NOMO-1 treated with dmso at 0.1 percent for 144 hours (cell line): ENCODE data around the gene CREG1.

Experiments
- DNase-seq: peaks from one replicate; lab custom pipeline; 2025; ENCODE audit not compliant: unreplicated experiment; lab: John Stamatoyannopoulos, UW

CREG1 gene

GRCh38 chr1:167532964-167533824 is 20.4 kb downstream of the CREG1 start:
- no peak for DNase-seq

GRCh38 chr1:167532375-167532774 is 21.2 kb downstream of the CREG1 start:
- DNase-seq: no peak

- no peak for DNase-seq
Observed at GRCh38 chr1:167529829-167530474, 23.6 kb downstream of the CREG1 start.

- no peak for DNase-seq
Observed at GRCh38 chr1:167528057-167528728, 25.4 kb downstream of the CREG1 start.

GRCh38 chr1:167526667-167527383 is 26.7 kb downstream of the CREG1 start:
- no peak for DNase-seq

GRCh38 chr1:167524651-167525050 is 28.9 kb downstream of the CREG1 start:
- no peak for DNase-seq

GRCh38 chr1:167522246-167522645 is 31.3 kb downstream of the CREG1 start:
- no peak for DNase-seq

- DNase-seq: no peak
Observed at GRCh38 chr1:167520711-167521206, 32.8 kb downstream of the CREG1 start.

- DNase-seq: no peak
Observed at GRCh38 chr1:167518331-167518700, 35.2 kb downstream of the CREG1 start, which contains the start of gene CD247. TSS of gene CD247 (minus strand) at chr1:167518529. CDS start at chr1:167518465, 64 bp downstream.

GRCh38 chr1:167517535-167518330 is 35.8 kb downstream of the CREG1 start:
- DNase-seq: no peak

GRCh38 chr1:167516404-167517388 is 36.9 kb downstream of the CREG1 start:
- DNase-seq: no peak

GRCh38 chr1:167515893-167516321 is 37.7 kb downstream of the CREG1 start:
- DNase-seq: no peak

GRCh38 chr1:167515461-167515860 is 38.1 kb downstream of the CREG1 start:
- no peak for DNase-seq

GRCh38 chr1:167514288-167514687 is 39.3 kb downstream of the CREG1 start:
- DNase-seq: no peak

- DNase-seq: no peak
Observed at GRCh38 chr1:167512046-167512654, 41.4 kb downstream of the CREG1 start.

- DNase-seq: no peak
Observed at GRCh38 chr1:167511374-167511986, 42.1 kb downstream of the CREG1 start.

- DNase-seq: no peak
Observed at GRCh38 chr1:167510881-167511280, 42.7 kb downstream of the CREG1 start.

GRCh38 chr1:167510244-167510643 is 43.3 kb downstream of the CREG1 start:
- no peak for DNase-seq
